HG03571 (cell line): Measurements from ENCODE around the gene USH2A.

Experiments
- ATAC-seq: cut with Tn5 transposase; IDR thresholded peaks from one replicate; pipeline ENCODE4 v1.9.1; 2021; ENCODE audit not compliant: unreplicated experiment

USH2A gene

DNA sequence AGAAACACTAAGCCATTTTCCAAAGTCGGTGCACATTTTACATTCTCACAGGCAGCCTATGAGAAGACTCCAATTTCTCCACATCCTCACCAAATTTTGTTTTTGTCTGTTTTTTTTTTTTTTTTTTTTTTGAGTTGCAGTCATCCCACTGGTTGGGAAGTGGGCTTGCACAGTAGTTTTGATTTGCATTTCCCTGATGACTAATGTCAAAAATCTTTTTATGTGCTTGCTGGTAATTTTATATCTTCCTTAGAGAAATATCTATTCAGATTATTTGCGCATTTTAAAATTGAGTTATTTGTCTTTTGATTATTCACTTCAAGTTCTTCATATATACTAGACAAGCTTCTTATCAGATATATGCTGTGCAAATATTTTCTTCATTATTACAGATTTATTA, 141.5 kb downstream of the USH2A start:
- no peak for ATAC-seq

DNA sequence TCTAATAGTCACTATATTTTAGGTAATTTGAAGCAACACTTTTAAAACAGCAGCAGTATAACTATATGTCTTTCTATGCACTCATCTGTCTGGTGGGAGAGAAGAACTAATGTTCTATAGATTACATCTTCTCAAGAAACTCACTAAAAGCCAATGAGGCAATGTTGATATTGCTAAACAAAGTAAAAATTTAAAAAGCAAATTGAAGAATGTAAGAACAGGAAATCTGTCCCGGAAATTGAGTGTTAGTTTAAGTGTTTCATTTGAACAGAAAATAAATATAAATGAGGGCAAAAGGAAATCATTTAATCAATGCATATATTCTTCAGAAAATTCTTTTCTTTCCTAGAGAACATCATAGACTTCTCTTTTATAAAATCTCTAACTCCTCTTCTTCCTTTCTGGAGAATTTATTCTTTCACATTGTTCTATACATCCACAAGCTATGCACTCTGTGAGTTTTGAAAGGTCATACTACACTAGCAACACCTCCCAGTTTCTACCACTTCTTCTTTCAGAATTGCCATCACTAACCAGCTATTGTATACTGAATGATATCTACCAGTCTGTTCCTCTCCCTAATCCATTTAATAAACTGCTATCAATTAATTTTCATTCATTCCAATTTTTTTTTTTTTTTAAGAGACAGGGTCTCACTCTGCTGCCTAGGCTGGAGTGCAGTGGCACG, 153.0 kb downstream of the USH2A start:
- ATAC-seq: no peak

DNA sequence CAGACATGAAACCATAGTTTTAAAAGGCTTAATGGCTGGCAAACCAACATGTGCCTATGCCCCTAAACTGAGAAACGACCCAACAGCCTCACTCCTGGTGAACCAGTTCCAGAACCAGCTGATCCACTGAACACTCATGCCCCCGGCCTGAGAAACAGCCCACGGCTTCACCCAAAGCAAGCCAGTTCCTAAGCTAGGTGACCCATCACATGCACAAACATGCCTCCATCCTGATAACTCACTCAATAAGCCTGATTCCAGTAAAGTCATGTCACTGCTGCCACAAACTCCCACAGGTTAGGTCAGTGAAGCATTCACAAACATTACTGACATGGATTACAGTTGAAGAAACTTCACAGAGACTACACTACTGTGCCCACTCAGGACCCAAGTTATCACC, 161.6 kb downstream of the USH2A start:
- no peak for ATAC-seq

DNA sequence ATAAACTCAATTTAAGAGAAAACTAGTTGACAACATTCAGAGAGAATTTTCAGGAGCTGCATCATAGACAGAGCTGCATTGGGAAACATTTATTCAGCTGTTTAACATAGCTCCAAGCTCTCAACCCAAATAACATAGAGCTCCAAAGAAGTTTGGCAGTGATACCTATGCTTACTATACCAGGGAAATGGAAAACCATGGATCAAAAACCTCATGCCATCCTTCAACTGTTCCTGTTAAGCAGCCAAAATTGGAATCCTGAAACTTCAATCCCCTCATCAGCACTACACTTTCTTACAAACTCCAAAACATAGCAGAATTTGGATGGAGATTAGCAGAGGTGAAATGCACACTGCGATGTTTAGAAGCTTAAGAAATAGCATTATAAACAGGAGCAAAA, 164.4 kb downstream of the USH2A start:
- ATAC-seq: no peak

DNA sequence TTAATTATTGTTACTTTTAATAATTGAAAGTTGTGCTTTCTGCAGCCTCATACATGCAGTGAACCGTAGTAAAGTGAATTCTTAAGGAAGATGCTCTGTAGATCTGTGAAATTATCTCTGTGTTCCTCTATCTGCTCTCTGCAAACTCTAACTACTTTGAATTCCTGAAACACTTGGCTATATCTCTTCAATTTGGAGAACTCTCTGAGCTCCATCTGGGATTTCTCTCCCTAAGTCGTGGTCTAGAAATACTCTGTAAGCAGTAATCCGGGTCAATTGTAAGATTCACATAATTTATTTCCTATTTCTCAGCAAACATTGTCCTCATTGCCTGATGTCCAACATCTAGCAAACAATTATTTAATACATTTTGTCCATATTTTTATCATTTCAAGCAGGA, 164.9 kb downstream of the USH2A start:
- ATAC-seq: no peak

DNA sequence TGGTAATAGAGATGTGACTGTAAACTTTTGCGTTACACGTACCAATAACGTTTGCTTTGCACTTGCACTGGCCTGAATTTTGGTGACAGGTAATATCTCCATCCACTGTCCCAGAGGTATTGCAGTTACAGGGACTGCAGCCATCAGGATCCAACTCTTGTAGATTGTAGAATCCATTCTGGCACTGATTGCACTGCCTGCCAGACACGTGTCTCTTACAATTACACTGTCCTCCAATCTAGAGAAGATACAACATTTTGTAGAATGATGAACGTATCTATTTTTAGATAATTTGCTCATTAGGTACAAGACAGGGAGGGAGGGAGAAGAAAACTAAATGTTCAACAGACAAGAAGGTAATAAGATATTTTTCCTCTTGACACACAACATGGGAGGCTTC, 172.4 kb downstream of the USH2A start:
- ATAC-seq: no peak

DNA sequence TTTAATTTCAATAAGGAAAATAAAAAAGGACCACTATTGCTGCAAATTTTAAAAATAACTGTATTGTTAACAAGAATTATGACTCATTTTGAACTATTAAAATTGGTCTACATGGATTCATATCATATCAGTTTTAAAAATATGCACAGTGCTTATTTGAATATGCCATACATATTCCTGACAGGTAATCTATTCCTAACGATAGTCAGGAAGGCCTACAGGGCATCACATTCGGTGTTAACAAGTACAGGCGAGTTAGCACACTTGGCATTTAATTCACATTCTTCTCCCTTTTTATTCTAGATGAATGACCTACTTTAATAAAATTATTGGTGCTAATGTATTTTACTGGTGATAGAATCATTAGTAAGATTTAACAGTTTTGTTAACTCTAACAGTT, 174.6 kb downstream of the USH2A start:
- no peak for ATAC-seq

DNA sequence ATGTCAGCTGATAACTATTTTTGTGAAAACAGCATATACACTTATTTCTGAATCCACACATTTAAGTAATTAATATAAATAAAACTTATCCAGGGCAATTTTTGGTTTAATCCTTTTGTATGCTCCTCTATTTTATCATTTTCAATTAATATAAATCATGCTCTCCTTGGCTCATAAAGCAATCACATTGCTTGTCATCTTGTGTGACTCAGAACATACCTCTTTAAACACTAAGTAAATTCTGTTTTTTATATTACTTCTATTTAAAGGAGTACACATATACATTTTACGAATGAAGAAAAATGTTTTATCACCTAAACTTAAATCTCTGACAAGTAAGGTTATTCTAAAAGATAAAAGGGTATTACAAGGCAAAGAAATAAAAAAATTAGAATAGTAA, 175.3 kb downstream of the USH2A start:
- no peak for ATAC-seq

DNA sequence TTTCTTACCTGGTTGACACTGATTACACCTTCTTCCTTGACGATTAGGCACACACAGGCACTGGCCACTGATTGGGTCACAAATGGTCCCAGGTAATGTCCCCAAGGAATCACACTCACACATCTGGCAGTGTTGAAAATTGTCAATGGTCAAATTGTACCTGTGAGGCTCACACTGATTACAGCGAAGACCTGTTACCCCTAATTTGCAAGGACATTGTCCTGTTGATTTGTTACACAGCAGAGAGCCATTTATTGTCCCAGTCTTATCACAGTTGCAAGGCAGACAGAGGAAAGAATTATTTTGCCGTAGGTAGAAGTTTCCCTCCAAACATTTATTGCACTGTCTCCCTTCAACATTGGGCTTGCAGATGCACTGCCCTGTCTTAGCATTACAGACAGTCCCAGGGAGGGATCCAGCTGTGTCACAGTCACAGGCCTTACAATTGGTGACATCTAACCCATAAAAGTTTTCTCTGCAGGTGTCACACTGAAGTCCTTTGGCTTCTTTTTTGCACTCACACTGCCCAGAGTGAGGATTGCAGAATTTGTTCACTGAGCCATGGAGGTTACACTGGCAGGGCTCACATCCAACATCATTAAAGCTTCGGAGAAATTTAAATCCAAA, 176.6 kb downstream of the USH2A start:
- no peak for ATAC-seq

DNA sequence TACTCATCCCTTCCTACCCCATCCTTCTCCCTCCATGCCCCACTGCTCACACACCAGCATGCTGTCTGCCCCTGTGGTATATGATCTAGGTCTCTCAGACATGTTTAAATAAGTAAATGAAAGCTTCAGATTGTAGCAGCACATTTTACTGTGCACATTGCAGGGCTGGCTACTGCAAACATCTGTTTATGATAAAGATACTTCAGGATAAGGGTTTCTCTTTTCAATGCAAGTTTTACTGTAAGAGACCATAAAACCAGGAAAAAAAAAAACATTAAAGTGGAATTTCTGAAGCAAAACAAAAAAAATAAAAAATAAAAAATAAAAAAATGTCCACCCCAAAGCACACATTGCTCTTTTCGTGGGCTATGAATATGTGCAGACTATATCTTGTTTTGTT, 184.4 kb downstream of the USH2A start:
- ATAC-seq: no peak

DNA sequence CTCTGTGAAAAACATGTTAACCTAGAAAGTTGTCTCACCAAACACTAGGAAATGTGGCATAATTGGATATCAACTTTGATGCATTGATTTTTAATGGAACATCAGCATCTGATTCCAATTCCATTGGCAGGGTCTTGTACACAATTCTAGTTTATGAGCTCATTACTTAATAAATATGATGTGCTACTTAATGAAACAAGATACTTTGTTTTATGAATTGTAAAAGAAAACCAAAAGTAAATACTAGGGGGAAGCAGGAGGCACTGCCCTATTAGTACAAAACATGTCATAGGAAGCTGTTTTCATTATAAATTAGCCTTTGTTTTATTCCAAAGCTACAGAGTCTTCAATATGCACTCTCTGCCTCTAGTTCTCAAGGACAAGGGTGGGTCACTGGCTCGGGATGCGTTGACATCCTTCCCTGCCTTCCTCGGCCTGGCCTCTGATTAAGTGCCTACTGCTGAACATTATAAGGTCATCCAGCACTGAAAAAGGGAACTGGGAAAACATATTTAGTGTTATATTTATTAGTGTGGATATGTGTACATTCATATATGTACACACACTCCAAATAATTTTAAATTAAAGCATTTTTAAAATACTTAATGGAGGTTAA, 185.2 kb downstream of the USH2A start:
- no peak for ATAC-seq

DNA sequence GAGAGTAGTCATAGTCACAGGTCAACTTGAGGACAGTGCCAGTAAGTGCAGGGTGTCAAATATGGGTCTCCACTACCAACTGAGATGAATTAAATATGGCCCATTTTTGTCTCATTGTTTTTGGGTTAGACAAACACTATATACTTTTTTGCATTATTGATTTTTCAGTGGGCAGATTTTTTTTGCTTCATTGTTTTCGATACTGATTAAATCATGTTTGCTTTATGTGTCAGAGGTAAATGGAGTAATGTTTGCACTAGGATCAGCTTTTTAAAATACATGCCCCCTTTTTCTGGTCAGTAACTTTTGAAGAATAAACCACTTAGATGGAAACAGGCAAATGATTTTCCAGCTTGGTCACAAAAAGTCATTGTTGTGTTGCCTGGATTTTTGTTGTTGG, 199.0 kb downstream of the USH2A start:
- ATAC-seq: no peak

DNA sequence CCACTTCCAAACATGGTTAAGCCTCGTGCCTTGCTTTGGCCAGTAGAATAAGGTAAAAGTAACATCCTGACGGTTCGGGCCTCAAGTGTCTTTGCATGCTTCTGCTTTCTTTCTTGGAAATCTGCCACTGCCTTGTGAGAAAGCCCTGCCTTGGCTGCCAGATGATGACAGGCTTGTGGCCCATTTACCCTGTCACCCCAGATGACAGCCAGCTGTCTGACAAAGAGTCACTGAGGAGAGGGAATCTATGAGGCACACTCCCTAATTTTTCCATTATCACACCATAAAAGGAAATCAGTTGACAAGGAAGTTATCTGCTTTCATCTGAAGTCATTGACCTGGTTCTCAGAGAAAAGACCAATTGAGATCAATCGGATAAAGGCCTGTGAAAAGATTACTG, 199.8 kb downstream of the USH2A start:
- no peak for ATAC-seq

DNA sequence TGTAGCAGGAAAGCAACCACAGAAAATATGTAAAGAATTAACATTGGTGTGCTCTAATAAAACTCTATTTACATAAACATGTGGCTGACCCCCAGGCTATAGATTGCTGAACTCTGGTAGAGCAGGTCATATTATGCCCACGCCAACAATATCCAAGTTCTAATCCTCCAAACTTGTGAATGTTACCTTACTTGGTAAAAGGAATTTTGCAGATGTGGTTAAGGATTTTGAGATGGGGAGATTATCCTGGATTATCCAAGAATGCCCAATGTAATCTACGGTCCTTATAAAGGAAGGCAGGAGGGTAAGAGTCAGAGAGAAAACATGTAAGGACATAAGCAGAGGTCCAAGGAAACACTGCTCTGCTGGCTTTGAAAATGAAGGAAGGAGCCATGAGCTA, 201.0 kb downstream of the USH2A start:
- no peak for ATAC-seq

DNA sequence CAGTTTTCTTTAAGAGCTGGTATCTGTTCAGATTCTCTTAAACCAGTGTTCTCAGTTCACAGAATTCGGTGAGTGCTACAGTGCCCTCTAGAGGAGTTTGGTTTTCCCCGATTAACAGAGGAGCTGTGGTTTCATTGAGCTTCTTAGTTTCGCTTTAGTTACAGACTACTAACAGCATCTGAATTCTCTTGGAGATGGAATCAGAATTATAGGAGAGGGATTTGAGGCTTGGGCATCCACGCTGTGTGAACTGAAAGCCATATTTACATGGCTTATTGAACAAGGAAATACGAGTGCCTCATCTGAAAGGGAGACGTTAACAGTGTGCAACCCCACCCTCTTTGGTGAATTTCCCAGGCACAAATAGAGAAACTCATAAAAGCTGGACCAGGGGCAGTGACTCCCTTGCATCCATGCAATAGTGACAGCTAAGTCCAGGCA, 202.0 kb downstream of the USH2A start:
- peak; percentile 98 for ATAC-seq

DNA sequence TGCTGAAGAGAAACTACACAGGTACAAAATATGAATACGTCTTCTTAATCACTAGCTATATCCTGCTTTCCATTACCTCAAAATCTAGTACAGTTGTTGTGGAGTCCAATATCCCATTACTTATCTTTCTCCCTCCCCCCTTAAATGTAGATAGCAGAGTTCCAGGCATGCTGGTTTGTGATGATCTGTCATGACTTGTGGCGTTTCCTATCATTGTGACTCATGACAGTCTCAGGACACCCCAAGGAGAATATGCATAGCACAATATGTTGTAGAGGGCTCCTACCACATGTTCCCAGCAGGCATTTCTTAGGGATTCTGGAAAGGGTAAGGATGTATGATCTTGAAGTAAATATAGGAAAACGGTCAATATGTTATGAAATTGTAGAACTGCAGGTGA, 206.9 kb downstream of the USH2A start:
- ATAC-seq: no peak

DNA sequence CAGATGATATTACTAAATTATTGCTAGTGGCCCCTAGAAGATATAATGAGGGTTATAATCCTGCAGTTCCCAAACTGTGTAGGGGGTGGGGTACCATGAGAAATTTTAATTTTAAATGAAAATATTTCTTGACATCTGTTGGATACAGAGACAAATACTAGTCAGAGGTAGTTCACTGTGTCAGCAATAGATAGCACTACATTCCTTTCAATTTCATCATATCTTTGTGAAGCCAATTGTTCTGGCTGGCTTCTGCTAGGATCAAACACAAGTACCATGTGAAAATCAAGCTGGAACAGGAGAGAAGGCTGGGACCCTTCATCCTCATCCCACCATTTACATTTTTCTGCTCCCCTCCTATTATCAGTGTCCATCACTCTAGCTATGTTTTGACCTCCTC, 208.1 kb downstream of the USH2A start:
- no peak for ATAC-seq

DNA sequence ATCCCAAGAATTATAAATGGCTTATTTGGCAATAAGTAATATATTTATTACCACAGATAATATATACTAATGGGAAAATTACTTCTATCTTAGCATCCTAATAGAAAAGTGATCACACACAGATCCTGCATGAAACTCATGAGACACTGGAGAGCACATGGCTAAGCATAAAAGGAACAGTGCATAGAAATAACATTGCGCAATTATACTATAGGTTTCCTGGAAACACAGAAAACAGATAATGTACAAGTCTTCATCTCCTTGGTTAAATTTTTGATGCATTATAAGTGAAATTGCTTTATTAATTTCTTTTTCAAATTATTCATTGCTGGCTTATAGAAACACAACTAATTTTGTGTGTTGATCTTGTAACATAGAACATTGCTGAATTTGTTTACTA, 210.4 kb downstream of the USH2A start:
- no peak for ATAC-seq

DNA sequence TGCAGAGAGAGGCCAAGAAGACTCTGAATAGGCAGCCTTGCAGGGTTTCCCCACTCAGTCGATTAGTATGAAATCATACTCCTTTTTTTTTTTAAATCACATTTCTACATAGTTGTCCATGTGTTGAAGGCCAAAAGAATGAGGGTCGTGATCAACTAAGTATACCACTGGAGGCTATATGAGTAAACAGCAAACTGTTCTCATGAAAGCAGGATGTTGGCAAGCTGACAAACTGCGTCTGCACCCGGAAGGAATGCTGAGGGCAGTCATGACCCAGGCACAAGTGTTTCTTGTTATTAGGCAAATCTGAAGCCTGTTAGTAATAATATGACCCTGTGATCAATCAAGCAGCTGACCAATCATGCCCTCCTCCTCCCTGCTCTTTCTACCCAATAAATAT, 213.2 kb downstream of the USH2A start:
- ATAC-seq: no peak

DNA sequence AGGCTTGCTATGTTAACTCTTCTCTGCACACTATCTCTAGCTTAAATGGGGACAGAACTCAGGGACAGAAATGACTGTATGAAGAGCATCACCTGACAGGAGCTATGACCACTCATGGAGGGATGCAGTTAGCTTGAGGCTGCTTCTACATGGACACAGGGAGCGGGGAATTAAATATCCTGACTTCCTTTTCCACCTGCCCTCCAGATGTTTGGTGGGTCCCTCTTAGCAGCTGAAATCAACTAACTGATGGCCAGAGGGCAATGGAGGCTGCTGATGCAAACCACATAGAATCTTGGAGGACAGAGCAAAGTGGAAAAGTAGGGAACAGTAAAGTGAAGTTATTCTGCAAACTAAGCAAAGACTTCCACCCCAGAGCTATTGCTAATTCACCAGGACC, 214.1 kb downstream of the USH2A start:
- no peak for ATAC-seq

DNA sequence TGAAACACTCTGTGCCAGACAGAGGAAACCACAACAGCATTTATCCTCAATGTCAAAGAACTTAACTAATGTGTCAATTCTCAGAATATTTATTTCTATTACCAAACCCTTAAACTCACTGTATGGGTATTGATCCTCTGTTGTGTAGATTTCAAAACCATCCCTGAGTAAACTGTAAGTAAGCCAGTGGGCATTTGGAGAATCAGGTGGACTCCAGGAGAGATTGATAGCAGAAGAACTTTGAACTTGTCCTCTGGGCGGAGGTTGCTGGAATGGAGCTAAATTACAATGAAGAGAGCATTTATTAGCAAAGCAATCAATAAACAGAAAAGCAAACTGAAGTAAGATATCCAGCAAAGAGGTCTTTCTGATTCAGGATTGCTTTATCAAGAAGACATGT, 216.1 kb downstream of the USH2A start:
- ATAC-seq: no peak

DNA sequence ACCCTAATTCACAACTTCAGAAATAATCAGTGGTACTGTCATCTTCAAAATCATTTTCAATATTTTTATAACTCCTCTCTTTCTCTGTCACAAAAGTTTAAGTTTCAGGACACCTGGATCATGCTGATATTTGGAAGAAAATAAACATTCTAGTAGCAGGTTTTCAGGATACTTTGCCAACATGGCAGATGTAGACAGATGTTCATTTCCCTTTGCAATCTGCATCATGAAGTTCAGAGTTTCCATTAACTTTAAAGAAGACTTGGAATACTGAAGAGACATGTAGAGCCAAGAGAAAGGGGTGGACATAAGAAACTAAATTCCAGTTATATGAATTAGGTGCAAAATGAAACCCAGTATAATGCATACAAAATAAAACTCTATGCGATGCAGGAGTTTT, 218.1 kb downstream of the USH2A start:
- ATAC-seq: no peak

DNA sequence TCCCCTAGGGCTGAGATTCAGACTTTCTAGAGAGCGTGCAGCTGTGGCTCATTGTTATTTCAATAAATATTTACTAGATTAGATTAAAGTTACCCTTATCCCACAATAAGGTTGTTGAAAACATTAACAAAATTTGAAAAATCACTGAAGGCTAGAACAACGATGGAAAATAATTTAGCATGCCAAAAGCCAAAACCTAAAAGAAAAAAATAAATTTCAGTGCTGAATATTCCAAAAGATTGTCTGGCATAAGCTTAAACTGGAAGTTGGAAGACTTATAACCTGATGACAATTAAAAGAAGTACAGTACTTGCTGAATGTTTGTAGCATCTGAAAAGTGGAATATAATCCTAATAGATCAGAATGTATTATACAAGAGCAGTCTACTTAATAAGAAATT, 221.3 kb downstream of the USH2A start:
- no peak for ATAC-seq
